GM12873 (cell line): Measurements from ENCODE around the gene SLC22A16.

ENCODE experiments used
- CTCF ChIP-seq: IDR thresholded peaks from 2 replicates; pipeline ENCODE4 v1.5.1; 2012; ENCODE audit warnings: low read depth, mild to moderate bottlenecking, moderate library complexity, low read length, control low read depth; ENCODE audit not compliant: insufficient read depth; ENCODE audit errors: missing control alignments

The SLC22A16 gene

GRCh38 chr6:110440026-110440425 lies 36.4 kb downstream of the SLC22A16 start:
- no peak for TF ChIP-seq CTCF

GRCh38 chr6:110439356-110439755 lies 37.1 kb downstream of the SLC22A16 start:
- no peak for TF ChIP-seq CTCF

- TF ChIP-seq CTCF: no peak
Observed at GRCh38 chr6:110434961-110435602, 41.3 kb downstream of the SLC22A16 start.

GRCh38 chr6:110432285-110432900 lies 44.0 kb downstream of the SLC22A16 start:
- no peak for TF ChIP-seq CTCF

GRCh38 chr6:110430741-110431140 lies 45.7 kb downstream of the SLC22A16 start:
- TF ChIP-seq CTCF: no peak

GRCh38 chr6:110430236-110430635 lies 46.2 kb downstream of the SLC22A16 start:
- TF ChIP-seq CTCF: no peak

- no peak for TF ChIP-seq CTCF
Observed at GRCh38 chr6:110428153-110428552, 48.3 kb downstream of the SLC22A16 start.
